ENCODE results near the gene AJAP1. TPM values are rescaled to one million over a fixed set of nuclear protein-coding genes. Genes with fewer than 3 reads are reported as not detected.

AJAP1 gene
- total and polyA plus RNA-seq, 10 of the 15 experiments (the other 5 are each of a cell fraction or from before 2014, with no cell fraction given), result not detected

DNA sequence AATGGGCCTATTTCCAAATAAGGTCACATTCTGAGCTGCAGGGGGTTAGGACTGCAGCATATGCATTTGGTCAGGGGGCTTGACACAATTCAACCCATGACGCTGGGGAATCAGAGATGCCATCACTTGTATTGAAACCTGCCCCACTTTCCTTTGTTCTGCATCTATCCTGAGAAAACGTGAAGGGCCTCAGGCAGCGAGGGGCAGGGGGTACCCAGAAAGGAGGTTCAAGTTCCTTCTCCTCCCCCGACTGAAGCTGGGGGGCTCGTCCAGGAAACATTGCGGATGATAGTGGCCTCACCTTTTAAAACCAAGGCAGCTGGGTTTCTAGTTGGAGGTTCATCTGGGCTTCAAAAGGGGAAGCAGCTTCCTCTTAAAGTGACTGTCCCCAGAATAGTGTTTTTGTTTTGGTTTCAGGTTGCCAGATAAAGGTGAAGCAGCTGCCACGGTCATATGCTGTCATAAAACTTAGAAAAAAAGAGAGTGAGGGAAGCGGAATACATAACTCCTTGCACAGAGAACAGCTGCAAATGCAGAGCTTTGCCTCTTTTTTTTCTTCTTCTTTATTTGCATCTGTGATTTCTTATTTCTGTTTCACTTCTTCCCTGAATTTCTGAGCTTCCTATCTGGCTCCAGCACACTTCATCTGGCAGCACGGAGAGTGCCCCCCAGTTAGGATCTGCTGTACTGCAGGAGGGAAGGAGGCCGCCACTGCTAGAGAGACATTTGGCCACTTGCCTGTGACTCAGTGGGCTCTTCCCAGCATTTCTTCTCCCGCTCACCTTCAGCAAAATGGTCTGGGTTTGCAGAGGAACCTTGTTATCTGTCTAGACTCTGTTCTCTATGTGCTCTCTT is 142.0 kb downstream of the AJAP1 start (continued):
- no peak for TF ChIP-seq RBBP5 (conservative IDR thresholded peaks at IDR 0.05)
- TF ChIP-seq JUNB (IDR thresholded peaks at IDR 0.05), result no peak
- TF ChIP-seq, protein P1, sequence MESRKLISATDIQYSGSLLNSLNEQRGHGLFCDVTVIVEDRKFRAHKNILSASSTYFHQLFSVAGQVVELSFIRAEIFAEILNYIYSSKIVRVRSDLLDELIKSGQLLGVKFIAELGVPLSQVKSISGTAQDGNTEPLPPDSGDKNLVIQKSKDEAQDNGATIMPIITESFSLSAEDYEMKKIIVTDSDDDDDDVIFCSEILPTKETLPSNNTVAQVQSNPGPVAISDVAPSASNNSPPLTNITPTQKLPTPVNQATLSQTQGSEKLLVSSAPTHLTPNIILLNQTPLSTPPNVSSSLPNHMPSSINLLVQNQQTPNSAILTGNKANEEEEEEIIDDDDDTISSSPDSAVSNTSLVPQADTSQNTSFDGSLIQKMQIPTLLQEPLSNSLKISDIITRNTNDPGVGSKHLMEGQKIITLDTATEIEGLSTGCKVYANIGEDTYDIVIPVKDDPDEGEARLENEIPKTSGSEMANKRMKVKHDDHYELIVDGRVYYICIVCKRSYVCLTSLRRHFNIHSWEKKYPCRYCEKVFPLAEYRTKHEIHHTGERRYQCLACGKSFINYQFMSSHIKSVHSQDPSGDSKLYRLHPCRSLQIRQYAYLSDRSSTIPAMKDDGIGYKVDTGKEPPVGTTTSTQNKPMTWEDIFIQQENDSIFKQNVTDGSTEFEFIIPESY (IDR thresholded peaks at IDR 0.05), result no peak
- TF ChIP-seq LARP7 (IDR thresholded peaks at IDR 0.05), result no peak
- TF ChIP-seq TCF12 (IDR thresholded peaks at IDR 0.05; ENCODE audit: low read depth, low read length), result no peak
- no peak for TF ChIP-seq BCL11A (IDR thresholded peaks at IDR 0.05; ENCODE audit: low read depth, low read length)
- TF ChIP-seq EED (IDR thresholded peaks at IDR 0.05; ENCODE audit: low read depth), result 0 out of 2 replicates have a peak, but pooled peaks have one; percentile 5
- TF ChIP-seq, protein P2, sequence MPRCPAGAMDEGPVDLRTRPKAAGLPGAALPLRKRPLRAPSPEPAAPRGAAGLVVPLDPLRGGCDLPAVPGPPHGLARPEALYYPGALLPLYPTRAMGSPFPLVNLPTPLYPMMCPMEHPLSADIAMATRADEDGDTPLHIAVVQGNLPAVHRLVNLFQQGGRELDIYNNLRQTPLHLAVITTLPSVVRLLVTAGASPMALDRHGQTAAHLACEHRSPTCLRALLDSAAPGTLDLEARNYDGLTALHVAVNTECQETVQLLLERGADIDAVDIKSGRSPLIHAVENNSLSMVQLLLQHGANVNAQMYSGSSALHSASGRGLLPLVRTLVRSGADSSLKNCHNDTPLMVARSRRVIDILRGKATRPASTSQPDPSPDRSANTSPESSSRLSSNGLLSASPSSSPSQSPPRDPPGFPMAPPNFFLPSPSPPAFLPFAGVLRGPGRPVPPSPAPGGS (IDR thresholded peaks at IDR 0.05; ENCODE audit: borderline replicate concordance, insufficient read depth, low read depth, low read length, poor library complexity, severe bottlenecking), result no peak
- TF ChIP-seq SP1 (IDR thresholded peaks at IDR 0.05; ENCODE audit: low read depth, low read length), result no peak
- TF ChIP-seq, protein P3, sequence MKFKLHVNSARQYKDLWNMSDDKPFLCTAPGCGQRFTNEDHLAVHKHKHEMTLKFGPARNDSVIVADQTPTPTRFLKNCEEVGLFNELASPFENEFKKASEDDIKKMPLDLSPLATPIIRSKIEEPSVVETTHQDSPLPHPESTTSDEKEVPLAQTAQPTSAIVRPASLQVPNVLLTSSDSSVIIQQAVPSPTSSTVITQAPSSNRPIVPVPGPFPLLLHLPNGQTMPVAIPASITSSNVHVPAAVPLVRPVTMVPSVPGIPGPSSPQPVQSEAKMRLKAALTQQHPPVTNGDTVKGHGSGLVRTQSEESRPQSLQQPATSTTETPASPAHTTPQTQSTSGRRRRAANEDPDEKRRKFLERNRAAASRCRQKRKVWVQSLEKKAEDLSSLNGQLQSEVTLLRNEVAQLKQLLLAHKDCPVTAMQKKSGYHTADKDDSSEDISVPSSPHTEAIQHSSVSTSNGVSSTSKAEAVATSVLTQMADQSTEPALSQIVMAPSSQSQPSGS (IDR thresholded peaks at IDR 0.05; ENCODE audit: low read length), result no peak
- TF ChIP-seq MYB (IDR thresholded peaks at IDR 0.05; ENCODE audit: borderline replicate concordance, low read depth, low read length), result no peak
- TF ChIP-seq, protein P4, sequence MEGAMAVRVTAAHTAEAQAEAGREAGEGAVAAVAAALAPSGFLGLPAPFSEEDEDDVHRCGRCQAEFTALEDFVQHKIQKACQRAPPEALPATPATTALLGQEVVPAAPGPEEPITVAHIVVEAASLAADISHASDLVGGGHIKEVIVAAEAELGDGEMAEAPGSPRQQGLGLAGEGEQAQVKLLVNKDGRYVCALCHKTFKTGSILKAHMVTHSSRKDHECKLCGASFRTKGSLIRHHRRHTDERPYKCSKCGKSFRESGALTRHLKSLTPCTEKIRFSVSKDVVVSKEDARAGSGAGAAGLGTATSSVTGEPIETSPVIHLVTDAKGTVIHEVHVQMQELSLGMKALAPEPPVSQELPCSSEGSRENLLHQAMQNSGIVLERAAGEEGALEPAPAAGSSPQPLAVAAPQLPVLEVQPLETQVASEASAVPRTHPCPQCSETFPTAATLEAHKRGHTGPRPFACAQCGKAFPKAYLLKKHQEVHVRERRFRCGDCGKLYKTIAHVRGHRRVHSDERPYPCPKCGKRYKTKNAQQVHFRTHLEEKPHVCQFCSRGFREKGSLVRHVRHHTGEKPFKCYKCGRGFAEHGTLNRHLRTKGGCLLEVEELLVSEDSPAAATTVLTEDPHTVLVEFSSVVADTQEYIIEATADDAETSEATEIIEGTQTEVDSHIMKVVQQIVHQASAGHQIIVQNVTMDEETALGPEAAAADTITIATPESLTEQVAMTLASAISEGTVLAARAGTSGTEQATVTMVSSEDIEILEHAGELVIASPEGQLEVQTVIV (IDR thresholded peaks at IDR 0.05; ENCODE audit: borderline replicate concordance, partially characterized antibody), result no peak
- peak; percentile 70 for TF ChIP-seq SPI1 (IDR thresholded peaks at IDR 0.05; ENCODE audit: borderline replicate concordance, insufficient read depth, low read depth, low read length)
- TF ChIP-seq MEF2B (IDR thresholded peaks at IDR 0.05; ENCODE audit: partially characterized antibody, poor library complexity, severe bottlenecking), result no peak
- TF ChIP-seq RB1 (IDR thresholded peaks at IDR 0.05; ENCODE audit: borderline replicate concordance), result no peak
- TF ChIP-seq, protein P5, sequence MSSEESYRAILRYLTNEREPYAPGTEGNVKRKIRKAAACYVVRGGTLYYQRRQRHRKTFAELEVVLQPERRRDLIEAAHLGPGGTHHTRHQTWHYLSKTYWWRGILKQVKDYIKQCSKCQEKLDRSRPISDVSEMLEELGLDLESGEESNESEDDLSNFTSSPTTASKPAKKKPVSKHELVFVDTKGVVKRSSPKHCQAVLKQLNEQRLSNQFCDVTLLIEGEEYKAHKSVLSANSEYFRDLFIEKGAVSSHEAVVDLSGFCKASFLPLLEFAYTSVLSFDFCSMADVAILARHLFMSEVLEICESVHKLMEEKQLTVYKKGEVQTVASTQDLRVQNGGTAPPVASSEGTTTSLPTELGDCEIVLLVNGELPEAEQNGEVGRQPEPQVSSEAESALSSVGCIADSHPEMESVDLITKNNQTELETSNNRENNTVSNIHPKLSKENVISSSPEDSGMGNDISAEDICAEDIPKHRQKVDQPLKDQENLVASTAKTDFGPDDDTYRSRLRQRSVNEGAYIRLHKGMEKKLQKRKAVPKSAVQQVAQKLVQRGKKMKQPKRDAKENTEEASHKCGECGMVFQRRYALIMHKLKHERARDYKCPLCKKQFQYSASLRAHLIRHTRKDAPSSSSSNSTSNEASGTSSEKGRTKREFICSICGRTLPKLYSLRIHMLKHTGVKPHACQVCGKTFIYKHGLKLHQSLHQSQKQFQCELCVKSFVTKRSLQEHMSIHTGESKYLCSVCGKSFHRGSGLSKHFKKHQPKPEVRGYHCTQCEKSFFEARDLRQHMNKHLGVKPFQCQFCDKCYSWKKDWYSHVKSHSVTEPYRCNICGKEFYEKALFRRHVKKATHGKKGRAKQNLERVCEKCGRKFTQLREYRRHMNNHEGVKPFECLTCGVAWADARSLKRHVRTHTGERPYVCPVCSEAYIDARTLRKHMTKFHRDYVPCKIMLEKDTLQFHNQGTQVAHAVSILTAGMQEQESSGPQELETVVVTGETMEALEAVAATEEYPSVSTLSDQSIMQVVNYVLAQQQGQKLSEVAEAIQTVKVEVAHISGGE (CRISPR knock-in tag; IDR thresholded peaks at IDR 0.05), result no peak
